Activated CD8-positive, alpha-beta memory T cell treated with anti-CD3 and anti-CD28 coated beads, Interleukin-2, amount 50 U/mL, for 1 hour (primary cell): ENCODE results near the gene KAZN.
"Not testable (repeated sequence)": the region's sequence is repeated elsewhere in the genome, so short reads cannot be mapped to it uniquely, and the experiment has no call there.

ENCODE experiments used
- DNase-seq: peaks from one replicate; pipeline ENCODE4 v3.0.0-alpha.2; 2020; ENCODE audit errors: extremely low read depth

The KAZN gene

GRCh38 chr1:14955402-14955801, 356.9 kb downstream of the KAZN start:
- no peak for DNase-seq

GRCh38 chr1:14955976-14956375, 357.5 kb downstream of the KAZN start:
- DNase-seq: no peak

DNA sequence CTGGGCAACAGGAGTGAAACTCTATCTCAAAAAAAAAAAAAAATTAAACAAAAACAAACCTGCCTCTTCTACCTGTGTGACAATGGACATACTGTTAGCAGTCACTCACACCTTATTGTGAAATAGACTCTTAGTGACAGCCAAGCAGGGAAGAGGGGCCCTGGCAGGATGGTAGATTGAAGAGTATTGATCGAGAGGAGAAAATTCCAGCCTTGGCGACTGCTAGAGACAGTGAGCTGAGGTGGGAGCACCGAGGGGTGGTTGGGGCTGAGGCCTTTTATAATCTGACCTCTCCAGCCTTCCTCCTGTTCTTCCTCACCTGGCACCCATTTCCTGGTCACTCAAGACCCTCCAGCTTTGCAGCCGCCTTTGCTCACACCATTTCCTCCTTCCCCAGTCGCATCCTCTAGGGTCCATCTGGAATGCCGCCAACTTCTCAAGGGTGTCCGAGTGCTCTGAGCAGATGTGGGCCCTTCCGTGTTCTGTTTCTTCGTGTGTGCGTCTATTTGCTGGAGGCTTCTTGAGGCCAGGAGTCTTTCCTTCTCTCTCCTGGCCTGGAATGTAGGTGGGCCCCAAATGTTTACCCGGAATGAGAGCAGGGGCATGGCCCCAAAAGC, 358.2 kb downstream of the KAZN start:
- no peak for DNase-seq

- no peak for DNase-seq
Measured at GRCh38 chr1:14957375-14958098, 359.1 kb downstream of the KAZN start.

- DNase-seq: no peak
Measured at GRCh38 chr1:14958249-14959058, 360.0 kb downstream of the KAZN start.

DNA sequence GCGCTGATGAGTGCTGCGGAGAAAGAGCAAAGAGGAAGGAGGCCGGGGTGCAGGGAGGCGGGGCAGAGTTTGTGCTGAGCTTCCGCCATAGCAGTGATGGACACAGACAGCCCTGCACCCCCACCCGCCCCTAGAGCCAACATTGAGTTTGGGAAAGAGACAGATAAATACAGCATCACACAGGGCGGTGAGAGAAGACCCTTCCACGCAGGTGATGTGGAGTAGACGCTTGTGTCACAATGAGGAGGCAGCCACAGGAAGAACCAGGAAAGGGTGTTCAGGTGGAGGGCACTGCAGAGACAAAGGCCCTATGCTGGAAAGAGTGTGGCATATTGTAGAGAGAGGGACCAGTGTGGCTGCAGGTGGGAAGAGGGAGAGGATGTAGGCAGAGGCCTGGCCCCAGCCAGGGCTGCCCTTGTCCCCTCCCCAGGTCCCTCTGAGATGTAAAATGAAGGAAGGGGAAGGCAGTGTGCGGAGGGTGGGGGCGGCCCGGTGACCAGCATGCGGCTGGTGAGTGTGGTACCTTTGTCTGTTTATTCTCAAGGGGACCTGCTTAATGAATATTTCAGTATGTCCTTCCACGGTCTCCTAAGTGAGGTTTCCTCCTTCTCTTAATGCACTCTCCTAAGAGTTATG, 360.7 kb downstream of the KAZN start:
- DNase-seq: no peak

- DNase-seq: no peak
Measured at GRCh38 chr1:14961661-14962267, 363.3 kb downstream of the KAZN start.

GRCh38 chr1:14962407-14962806, 363.9 kb downstream of the KAZN start:
- DNase-seq: no peak

- not testable (repeated sequence) for DNase-seq
Measured at GRCh38 chr1:14963791-14964710, 365.6 kb downstream of the KAZN start.

- no peak for DNase-seq
Measured at GRCh38 chr1:14964711-14965055, 366.2 kb downstream of the KAZN start.

GRCh38 chr1:14968251-14968851, 369.9 kb downstream of the KAZN start:
- no peak for DNase-seq

DNA sequence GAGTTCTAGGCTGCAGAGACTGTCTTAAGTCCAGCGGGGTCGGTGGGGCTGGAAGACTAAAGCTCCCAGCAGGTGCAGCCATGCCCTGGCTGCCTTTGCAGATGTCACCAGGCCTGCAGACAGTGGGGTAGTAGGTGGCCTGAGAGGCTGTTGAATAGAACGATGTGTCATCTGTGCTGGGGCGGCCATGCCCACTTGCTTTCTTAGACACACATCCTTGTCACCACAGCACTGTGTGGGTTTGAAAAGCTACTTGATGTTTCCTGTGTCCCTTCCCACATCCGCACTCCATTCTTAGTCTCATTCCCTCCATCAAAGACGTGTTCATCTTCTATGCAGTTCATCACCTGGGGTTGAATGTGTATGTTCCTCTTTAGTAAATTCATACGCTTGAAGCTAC, 370.5 kb downstream of the KAZN start:
- no peak for DNase-seq

- no peak for DNase-seq
Measured at GRCh38 chr1:14970115-14970798, 371.8 kb downstream of the KAZN start.

- DNase-seq: no peak
Measured at GRCh38 chr1:14970799-14971141, 372.3 kb downstream of the KAZN start.

- no peak for DNase-seq
Measured at GRCh38 chr1:14971221-14971620, 372.7 kb downstream of the KAZN start.

DNA sequence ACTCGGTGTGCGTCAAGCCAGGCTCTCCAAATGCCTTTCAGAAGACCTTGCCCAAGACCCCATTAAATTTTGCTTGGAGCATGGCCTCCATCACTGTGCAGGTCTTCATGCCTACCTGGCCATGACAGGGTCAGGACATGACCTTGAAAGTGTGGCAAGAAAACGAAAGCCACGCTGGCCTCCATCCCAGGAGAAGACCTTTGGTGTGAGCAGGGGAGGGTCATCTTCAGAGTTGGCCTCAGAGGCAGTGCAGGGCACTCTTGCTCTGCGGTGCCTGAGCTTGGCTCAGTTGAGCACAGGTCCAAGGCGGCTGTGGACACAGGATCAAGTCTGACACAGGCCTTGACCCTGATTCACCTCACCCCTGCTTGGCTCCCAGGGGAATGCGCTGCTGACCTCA, 373.6 kb downstream of the KAZN start:
- DNase-seq: no peak

DNA sequence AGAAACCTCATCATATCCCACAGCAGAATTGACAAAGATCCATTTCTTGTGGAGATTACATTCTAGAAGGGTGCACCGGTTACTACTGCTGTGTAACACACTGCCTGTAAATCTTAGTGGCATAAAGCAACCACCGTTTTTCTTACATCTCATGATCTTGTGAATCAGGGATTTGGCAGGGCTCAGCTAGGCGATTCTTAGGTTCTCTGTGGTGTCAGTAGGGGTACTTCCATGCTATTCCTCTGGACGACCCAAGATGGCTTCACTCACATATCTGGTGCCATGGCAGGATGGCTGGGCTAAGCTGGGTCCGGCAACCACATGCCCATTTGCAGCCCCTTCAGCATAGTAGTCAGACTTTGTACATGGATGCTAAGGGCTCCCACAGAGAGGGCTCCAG, 375.3 kb downstream of the KAZN start:
- DNase-seq: no peak

GRCh38 chr1:14974361-14974760, 375.9 kb downstream of the KAZN start:
- no peak for DNase-seq

- no peak for DNase-seq
Measured at GRCh38 chr1:14975119-14975518, 376.6 kb downstream of the KAZN start.

GRCh38 chr1:14976256-14976655, 377.8 kb downstream of the KAZN start:
- DNase-seq: no peak
